Cardiac muscle cell (in vitro differentiated cells and primary cell): ENCODE data around the gene RPP40. TPM values are rescaled to one million over a fixed set of nuclear protein-coding genes. Genes with fewer than 3 reads are reported as not detected.

Experiments used
- DNase-seq, 2 donors: peaks; one replicate each; pipeline versions ENCODE4 v3.0.0 to v3.0.0-alpha.2; 2010 to 2017; ENCODE audit warnings: low read depth in 1 of 2, low spot score in 1 of 2
- H3K27ac ChIP-seq: fragments of 200-600 bp; sonication (generic); 2 replicates; pipeline ENCODE4 v1.5.1; 2016
- H3K27me3 ChIP-seq: fragments of 200-600 bp; sonication (generic); 2 replicates; pipeline ENCODE4 v1.6.0; 2016; ENCODE audit warnings: control low read depth
- H3K36me3 ChIP-seq: fragments of 200-600 bp; sonication (generic); 2 replicates; pipeline ENCODE4 v1.5.1; 2016; ENCODE audit warnings: control low read depth
- H3K4me1 ChIP-seq: fragments of 200-600 bp; sonication (generic); 2 replicates; pipeline ENCODE4 v1.8.1; 2017; ENCODE audit warnings: low read depth, mild to moderate bottlenecking, mixed run types
- H3K4me3 ChIP-seq: fragments of 200-600 bp; sonication (generic); 2 replicates; pipeline ENCODE4 v1.5.1; 2016; ENCODE audit warnings: mild to moderate bottlenecking
- H3K9me3 ChIP-seq: fragments of 200-600 bp; sonication (generic); 2 replicates; pipeline ENCODE4 v1.5.1; 2017; ENCODE audit warnings: low read depth, mild to moderate bottlenecking, control low read depth
- CTCF ChIP-seq: IDR thresholded peaks from 2 replicates; pipeline ENCODE4 v1.5.1; 2012; ENCODE audit warnings: low read depth, mild to moderate bottlenecking, low read length
- polyA plus RNA-seq: library from polyadenylated mRNA; unstranded; fragments of >200 nt; fragmentation: Nextera tagmentation; extraction: Ambion mirVana; gene quantifications from 2 replicates; pipeline ENCODE4 v1.2.1, GENCODE V29; 2016
- total RNA-seq: library from RNA; depleted of rRNA; stranded (reverse); fragments of >200 nt; gene quantifications from 2 replicates; pipeline ENCODE4 v1.2.3, GENCODE V29; 2016

The RPP40 gene
- total and polyA plus RNA-seq, 2 experiments from 2014 or later: 2.7 to 13.7 TPM

- no peaks in the 10 kb centered on the region for H3K36me3 ChIP-seq
- H3K27me3 ChIP-seq: no peaks in the 10 kb centered on the region
- H3K27ac ChIP-seq: no peak overlapping the region
- no peak for TF ChIP-seq CTCF
- H3K4me3 ChIP-seq: no peak overlapping the region
- no peaks in the 10 kb centered on the region for H3K4me1 ChIP-seq
- no peaks in the 10 kb centered on the region for H3K9me3 ChIP-seq
- no peak for DNase-seq
These were observed 42.3 kb downstream of the RPP40 start for GRCh38 chr6:4961322-4962168.

- H3K27me3 ChIP-seq: no peaks in the 10 kb centered on the region
- peaks cover 8% of the 10 kb centered on the region for H3K36me3 ChIP-seq
- no peak for DNase-seq
- no peak for TF ChIP-seq CTCF
- no peak overlapping the region for H3K4me3 ChIP-seq
- no peaks in the 10 kb centered on the region for H3K9me3 ChIP-seq
- H3K4me1 ChIP-seq: no peaks in the 10 kb centered on the region
- H3K27ac ChIP-seq: no peak overlapping the region
These were observed 45.2 kb downstream of the RPP40 start for GRCh38 chr6:4958624-4959023.

- TF ChIP-seq CTCF: peak; percentile 24
- Histone ChIP-seq H3K4me1 (no peaks in the 10 kb centered on the region), H3K27me3 (no peaks in the 10 kb centered on the region), H3K27ac (no peak overlapping the region), H3K36me3 (peaks cover 10% of the 10 kb centered on the region), H3K4me3 (no peak overlapping the region), H3K9me3 (no peaks in the 10 kb centered on the region)
- no peak for DNase-seq
These were observed 46.2 kb downstream of the RPP40 start for GRCh38 chr6:4957521-4958231.

DNA sequence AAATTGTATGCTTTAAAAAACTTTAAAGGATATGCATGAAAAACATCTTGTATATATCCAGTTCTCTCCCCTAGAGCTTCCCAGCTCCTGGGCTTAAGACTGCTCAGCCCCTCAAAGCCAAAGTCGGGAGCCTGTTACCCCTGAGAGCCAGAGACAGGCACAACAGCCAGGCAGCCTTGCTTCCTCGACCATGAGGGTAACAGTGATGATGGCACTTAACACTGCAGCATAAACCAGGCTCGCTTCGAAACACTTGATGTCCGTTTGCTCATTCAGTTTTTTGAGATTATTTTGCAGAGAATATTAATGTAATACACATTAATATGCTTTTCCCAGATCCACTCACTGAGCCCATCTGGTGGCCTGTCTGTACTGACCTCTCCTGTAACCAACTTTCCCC is 47.2 kb downstream of the RPP40 start:
- no peaks in the 10 kb centered on the region for H3K4me1 ChIP-seq
- H3K27me3 ChIP-seq: no peaks in the 10 kb centered on the region
- H3K4me3 ChIP-seq: no peak overlapping the region
- H3K36me3 ChIP-seq: peaks cover 16% of the 10 kb centered on the region
- H3K9me3 ChIP-seq: no peaks in the 10 kb centered on the region
- no peak overlapping the region for H3K27ac ChIP-seq
- TF ChIP-seq CTCF: no peak
- DNase-seq: no peak

DNA sequence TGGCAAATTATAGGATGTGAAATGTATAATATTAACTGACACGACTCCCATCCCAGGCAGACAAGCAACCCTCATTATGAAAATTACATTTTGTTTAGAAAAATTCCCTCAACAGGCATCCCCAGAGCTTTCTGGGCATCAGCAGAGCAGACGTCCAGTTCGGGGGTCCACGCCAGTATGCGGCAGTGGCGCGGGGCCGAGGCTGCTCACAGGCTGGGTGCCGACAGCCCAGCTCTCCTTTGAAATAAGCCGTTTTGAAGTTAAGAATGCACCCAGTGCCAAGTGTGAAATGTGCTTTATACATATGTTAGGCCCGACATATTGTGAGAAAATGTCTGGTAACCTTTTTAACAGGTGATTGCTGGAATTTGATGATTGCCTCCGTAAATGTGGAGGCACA is 50.4 kb downstream of the RPP40 start:
- Histone ChIP-seq H3K36me3 (peaks cover 16% of the 10 kb centered on the region), H3K27ac (no peak overlapping the region), H3K4me1 (no peaks in the 10 kb centered on the region), H3K4me3 (no peak overlapping the region), H3K9me3 (no peaks in the 10 kb centered on the region), H3K27me3 (no peaks in the 10 kb centered on the region)
- no peak for TF ChIP-seq CTCF
- DNase-seq: no peak
